ENCODE data around the gene EVL.

Gene EVL

GRCh38 chr14:100084591-100084990, 19.4 kb downstream of the EVL start:
- no peak for DNase-seq (ENCODE audit: low read depth)

GRCh38 chr14:100085462-100085861, 20.2 kb downstream of the EVL start:
- no peak for DNase-seq (ENCODE audit: low read depth)

GRCh38 chr14:100086361-100086760, 21.1 kb downstream of the EVL start:
- DNase-seq (ENCODE audit: low read depth), result no peak

- DNase-seq (ENCODE audit: low read depth), result no peak
Observed at GRCh38 chr14:100088226-100088625, 23.0 kb downstream of the EVL start.

GRCh38 chr14:100091386-100091785, 26.2 kb downstream of the EVL start:
- no peak for DNase-seq (ENCODE audit: low read depth)

GRCh38 chr14:100092832-100093231, 27.6 kb downstream of the EVL start:
- DNase-seq (ENCODE audit: low read depth), result no peak

GRCh38 chr14:100093319-100093718, 28.1 kb downstream of the EVL start:
- no peak for DNase-seq (ENCODE audit: low read depth)

GRCh38 chr14:100096656-100097055, 31.4 kb downstream of the EVL start:
- DNase-seq (ENCODE audit: low read depth), result no peak

GRCh38 chr14:100098171-100098570, 32.9 kb downstream of the EVL start:
- no peak for DNase-seq (ENCODE audit: low read depth)

- no peak for DNase-seq (ENCODE audit: low read depth)
Observed at GRCh38 chr14:100100032-100100703, 34.9 kb downstream of the EVL start.

- DNase-seq (ENCODE audit: low read depth), result no peak
Observed at GRCh38 chr14:100102156-100102785, 37.0 kb downstream of the EVL start.

GRCh38 chr14:100103250-100104005, 38.2 kb downstream of the EVL start:
- DNase-seq (ENCODE audit: low read depth), result no peak

GRCh38 chr14:100104006-100104352, 38.8 kb downstream of the EVL start:
- no peak for DNase-seq (ENCODE audit: low read depth)

- DNase-seq (ENCODE audit: low read depth), result no peak
Observed at GRCh38 chr14:100104523-100105300, 39.5 kb downstream of the EVL start.

GRCh38 chr14:100105357-100106169, 40.3 kb downstream of the EVL start:
- DNase-seq (ENCODE audit: low read depth), result no peak

- no peak for DNase-seq (ENCODE audit: low read depth)
Observed at GRCh38 chr14:100106250-100107112, 41.3 kb downstream of the EVL start.

- DNase-seq (ENCODE audit: low read depth), result no peak
Observed at GRCh38 chr14:100107236-100107635, 42.0 kb downstream of the EVL start.

- peak; percentile 84 for DNase-seq (ENCODE audit: low read depth)
Observed at GRCh38 chr14:100108042-100108825, 43.0 kb downstream of the EVL start.

- no peak for DNase-seq (ENCODE audit: low read depth)
Observed at GRCh38 chr14:100108840-100109593, 43.8 kb downstream of the EVL start.
